ENCODE results near the gene ORC1. TPM values are rescaled to one million over a fixed set of nuclear protein-coding genes. Genes with fewer than 3 reads are reported as not detected.

ORC1 gene
- total RNA-seq, 1 donor from 2014 or later: not detected

GRCh38 chr1:52341655-52342260, 62.5 kb downstream of the ORC1 start:
- TF ChIP-seq, protein P1, sequence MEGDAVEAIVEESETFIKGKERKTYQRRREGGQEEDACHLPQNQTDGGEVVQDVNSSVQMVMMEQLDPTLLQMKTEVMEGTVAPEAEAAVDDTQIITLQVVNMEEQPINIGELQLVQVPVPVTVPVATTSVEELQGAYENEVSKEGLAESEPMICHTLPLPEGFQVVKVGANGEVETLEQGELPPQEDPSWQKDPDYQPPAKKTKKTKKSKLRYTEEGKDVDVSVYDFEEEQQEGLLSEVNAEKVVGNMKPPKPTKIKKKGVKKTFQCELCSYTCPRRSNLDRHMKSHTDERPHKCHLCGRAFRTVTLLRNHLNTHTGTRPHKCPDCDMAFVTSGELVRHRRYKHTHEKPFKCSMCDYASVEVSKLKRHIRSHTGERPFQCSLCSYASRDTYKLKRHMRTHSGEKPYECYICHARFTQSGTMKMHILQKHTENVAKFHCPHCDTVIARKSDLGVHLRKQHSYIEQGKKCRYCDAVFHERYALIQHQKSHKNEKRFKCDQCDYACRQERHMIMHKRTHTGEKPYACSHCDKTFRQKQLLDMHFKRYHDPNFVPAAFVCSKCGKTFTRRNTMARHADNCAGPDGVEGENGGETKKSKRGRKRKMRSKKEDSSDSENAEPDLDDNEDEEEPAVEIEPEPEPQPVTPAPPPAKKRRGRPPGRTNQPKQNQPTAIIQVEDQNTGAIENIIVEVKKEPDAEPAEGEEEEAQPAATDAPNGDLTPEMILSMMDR (IDR thresholded peaks at IDR 0.05): no peak
- Histone ChIP-seq H3K27me3 (no peaks in the 10 kb centered on the region), H3K9me3 (no peaks in the 10 kb centered on the region), H3K36me3 (peaks cover 9 to 57% of the 10 kb centered on the region in 2 donors), H3K27ac (no peak overlapping the region), H3K4me1 (no peaks in the 10 kb centered on the region), H3K4me3 (no peak overlapping the region)
- intact Hi-C loops (cut with DNase I): no loop called here
- no peak for DNase-seq (ENCODE audit: low spot score in 2 of 2)

- peaks cover 9 to 67% of the 10 kb centered on the region in 2 donors for H3K36me3 ChIP-seq
- H3K27ac ChIP-seq: no peak overlapping the region
- DNase-seq (ENCODE audit: low spot score in 2 of 2): no peak
- intact Hi-C loops (cut with DNase I): no loop called here
- TF ChIP-seq, protein P1 (IDR thresholded peaks at IDR 0.05): no peak
- H3K4me1 ChIP-seq: no peaks in the 10 kb centered on the region
- H3K27me3 ChIP-seq: no peaks in the 10 kb centered on the region
- no peak overlapping the region for H3K4me3 ChIP-seq
- H3K9me3 ChIP-seq: no peaks in the 10 kb centered on the region
These were observed 66.8 kb downstream of the ORC1 start for GRCh38 chr1:52337439-52337838.

DNA sequence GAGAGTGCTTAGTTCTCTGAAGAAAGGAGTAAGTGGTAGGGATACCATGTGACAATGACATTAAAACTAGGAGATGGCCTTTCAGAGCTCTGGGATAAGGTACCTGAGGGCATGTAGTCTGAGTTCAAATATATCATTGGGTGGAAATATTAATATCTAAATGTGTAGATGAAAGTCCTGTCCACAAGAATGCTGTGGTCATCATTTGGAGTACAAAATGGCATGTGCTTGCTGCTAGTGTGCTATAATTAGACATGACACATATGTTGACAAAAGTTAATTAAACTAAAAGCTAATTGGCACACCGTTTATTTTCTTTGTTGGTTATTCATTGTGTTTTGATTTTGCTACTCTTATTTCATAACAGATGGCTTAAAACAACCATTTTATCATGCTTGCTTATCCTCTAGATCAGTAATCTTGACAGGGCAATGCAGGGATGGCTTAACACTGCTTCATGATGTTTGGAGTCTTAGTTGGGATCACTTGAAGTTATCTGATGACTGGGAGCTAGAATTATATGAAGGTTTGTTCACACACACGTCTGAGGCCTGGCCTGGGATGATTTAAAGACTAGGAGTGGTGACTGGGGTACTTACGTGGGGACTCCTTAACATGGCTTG, 69.2 kb downstream of the ORC1 start:
- intact Hi-C loops (cut with DNase I): no loop called here
- Histone ChIP-seq H3K36me3 (peaks cover 4 to 56% of the 10 kb centered on the region in 2 donors), H3K27me3 (no peaks in the 10 kb centered on the region), H3K27ac (no peak overlapping the region), H3K9me3 (no peaks in the 10 kb centered on the region), H3K4me3 (no peak overlapping the region), H3K4me1 (no peaks in the 10 kb centered on the region)
- DNase-seq (ENCODE audit: low spot score in 2 of 2): no peak
- TF ChIP-seq, protein P1 (IDR thresholded peaks at IDR 0.05): no peak

DNA sequence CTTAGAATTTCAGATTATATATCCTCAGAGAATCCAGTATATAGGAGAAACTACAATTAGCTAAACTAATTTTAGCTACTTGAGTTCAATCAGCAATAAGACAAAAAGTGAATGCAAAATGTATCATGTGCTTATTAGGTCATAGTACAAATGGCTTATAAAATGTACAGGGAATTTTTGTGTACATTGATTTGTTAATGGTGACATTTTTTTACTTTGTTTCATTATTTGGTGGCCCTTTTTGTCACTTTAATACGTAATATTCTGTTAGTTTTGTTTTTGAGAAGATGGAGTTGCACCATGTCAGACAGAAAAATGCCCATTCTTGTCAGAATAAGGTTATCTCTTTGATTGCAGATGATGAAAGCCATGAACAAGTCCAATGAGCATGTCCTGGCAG, 71.8 kb downstream of the ORC1 start:
- TF ChIP-seq, protein P1 (IDR thresholded peaks at IDR 0.05): no peak
- no peaks in the 10 kb centered on the region for H3K4me1 ChIP-seq
- intact Hi-C loops (cut with DNase I): no loop called here
- DNase-seq (ENCODE audit: low spot score in 2 of 2): no peak
- peaks cover 0 to 34% of the 10 kb centered on the region in 2 donors for H3K36me3 ChIP-seq
- H3K9me3 ChIP-seq: no peaks in the 10 kb centered on the region
- no peak overlapping the region for H3K27ac ChIP-seq
- H3K27me3 ChIP-seq: no peaks in the 10 kb centered on the region
- H3K4me3 ChIP-seq: no peak overlapping the region

- TF ChIP-seq, protein P1 (IDR thresholded peaks at IDR 0.05): no peak
- Histone ChIP-seq H3K9me3 (no peaks in the 10 kb centered on the region), H3K36me3 (peaks cover 0 to 3% of the 10 kb centered on the region in 2 donors), H3K4me3 (no peak overlapping the region), H3K27ac (no peak overlapping the region), H3K27me3 (no peaks in the 10 kb centered on the region), H3K4me1 (no peaks in the 10 kb centered on the region)
- no peak for DNase-seq (ENCODE audit: low spot score in 2 of 2)
- intact Hi-C loops (cut with DNase I): no loop called here
These were observed 75.6 kb downstream of the ORC1 start for GRCh38 chr1:52328615-52329014.
